ENCODE data around the gene AOPEP.
"Not testable (repeated sequence)": the region's sequence is repeated elsewhere in the genome, so short reads cannot be mapped to it uniquely, and the experiment has no call there.

AOPEP gene

GRCh38 chr9:94826044-94826443, 99.5 kb downstream of the AOPEP start:
- no peak for TF ChIP-seq CTCF (IDR thresholded peaks at IDR 0.05; ENCODE audit: borderline replicate concordance, insufficient read depth, low read depth, low read length)
- H3K4me3 ChIP-seq (ENCODE audit: low read depth, low read length): no peak overlapping the region

GRCh38 chr9:94826644-94827410, 100.3 kb downstream of the AOPEP start:
- TF ChIP-seq CTCF (IDR thresholded peaks at IDR 0.05; ENCODE audit: borderline replicate concordance, insufficient read depth, low read depth, low read length): no peak

GRCh38 chr9:94827584-94828304, 101.2 kb downstream of the AOPEP start:
- no peak overlapping the region for H3K4me3 ChIP-seq (ENCODE audit: low read depth, low read length)
- TF ChIP-seq CTCF (IDR thresholded peaks at IDR 0.05; ENCODE audit: borderline replicate concordance, insufficient read depth, low read depth, low read length): no peak

More at GRCh38 chr9:94826644-94827410, 100.3 kb downstream of the AOPEP start:
- H3K4me3 ChIP-seq (ENCODE audit: low read depth, low read length): no peak overlapping the region

- TF ChIP-seq CTCF (IDR thresholded peaks at IDR 0.05; ENCODE audit: borderline replicate concordance, insufficient read depth, low read depth, low read length): no peak
- no peak overlapping the region for H3K4me3 ChIP-seq (ENCODE audit: low read depth, low read length)
Observed at GRCh38 chr9:94829380-94830070, 103.0 kb downstream of the AOPEP start.

- not testable (repeated sequence) for H3K4me3 ChIP-seq (ENCODE audit: low read depth, low read length)
Observed at GRCh38 chr9:94830071-94830604, 103.6 kb downstream of the AOPEP start.

- no peak overlapping the region for H3K4me3 ChIP-seq (ENCODE audit: low read depth, low read length)
- no peak for TF ChIP-seq CTCF (IDR thresholded peaks at IDR 0.05; ENCODE audit: borderline replicate concordance, insufficient read depth, low read depth, low read length)
Observed at GRCh38 chr9:94833802-94834201, 107.3 kb downstream of the AOPEP start.

- no peak overlapping the region for H3K4me3 ChIP-seq (ENCODE audit: low read depth, low read length)
- TF ChIP-seq CTCF (IDR thresholded peaks at IDR 0.05; ENCODE audit: borderline replicate concordance, insufficient read depth, low read depth, low read length): no peak
Observed at GRCh38 chr9:94837404-94837803, 110.9 kb downstream of the AOPEP start.

Data from GM12875 (cell line).